Measurements from ENCODE around the gene CIT.

Gene CIT

GRCh38 chr12:119742700-119743099 lies 134.4 kb downstream of the CIT start:
- H3K27me3 ChIP-seq: no peaks in the 10 kb centered on the region
- H3K4me1 ChIP-seq: no peaks in the 10 kb centered on the region
- H3K36me3 ChIP-seq: no peaks in the 10 kb centered on the region
- intact Hi-C loops (cut with DNase I; ENCODE audit: low total_unique reads): no loop called here
- H3K9me3 ChIP-seq: peaks cover 0 to 15% (median 0%) of the 10 kb centered on the region in 3 donors
- no peak for DNase-seq
- TF ChIP-seq CTCF (IDR thresholded peaks at IDR 0.05): no peak
- no peak overlapping the region for H3K4me3 ChIP-seq
- H3K27ac ChIP-seq: no peak overlapping the region

GRCh38 chr12:119740830-119741229 lies 136.3 kb downstream of the CIT start:
- no peaks in the 10 kb centered on the region for H3K4me1 ChIP-seq
- H3K27me3 ChIP-seq: no peaks in the 10 kb centered on the region
- no peak overlapping the region for H3K4me3 ChIP-seq
- no peaks in the 10 kb centered on the region for H3K36me3 ChIP-seq
- no peak for TF ChIP-seq CTCF (IDR thresholded peaks at IDR 0.05)
- H3K9me3 ChIP-seq: peaks cover 0 to 15% (median 0%) of the 10 kb centered on the region in 3 donors
- intact Hi-C loops (cut with DNase I; ENCODE audit: low total_unique reads): no loop called here
- H3K27ac ChIP-seq: no peak overlapping the region
- DNase-seq: no peak

- no peaks in the 10 kb centered on the region for H3K27me3 ChIP-seq
- no peak for TF ChIP-seq CTCF (IDR thresholded peaks at IDR 0.05)
- no peaks in the 10 kb centered on the region for H3K9me3 ChIP-seq
- no peaks in the 10 kb centered on the region for H3K36me3 ChIP-seq
- no peak for DNase-seq
- H3K4me1 ChIP-seq: no peaks in the 10 kb centered on the region
- H3K4me3 ChIP-seq: no peak overlapping the region
- no peak overlapping the region for H3K27ac ChIP-seq
- intact Hi-C loops (cut with DNase I; ENCODE audit: low total_unique reads): no loop called here
Observed at GRCh38 chr12:119735079-119735478, 142.0 kb downstream of the CIT start.

- H3K27ac ChIP-seq: no peak overlapping the region
- no peaks in the 10 kb centered on the region for H3K9me3 ChIP-seq
- no peak for DNase-seq
- no peaks in the 10 kb centered on the region for H3K27me3 ChIP-seq
- H3K4me3 ChIP-seq: no peak overlapping the region
- H3K36me3 ChIP-seq: no peaks in the 10 kb centered on the region
- intact Hi-C loops (cut with DNase I; ENCODE audit: low total_unique reads): no loop called here
- TF ChIP-seq CTCF (IDR thresholded peaks at IDR 0.05): no peak
- H3K4me1 ChIP-seq: no peaks in the 10 kb centered on the region
Observed at GRCh38 chr12:119730381-119730780, 146.7 kb downstream of the CIT start.

- no peaks in the 10 kb centered on the region for H3K36me3 ChIP-seq
- DNase-seq: no peak
- H3K27me3 ChIP-seq: no peaks in the 10 kb centered on the region
- no peaks in the 10 kb centered on the region for H3K4me1 ChIP-seq
- TF ChIP-seq CTCF (IDR thresholded peaks at IDR 0.05): no peak
- no peak overlapping the region for H3K4me3 ChIP-seq
- no peak overlapping the region for H3K27ac ChIP-seq
- no peaks in the 10 kb centered on the region for H3K9me3 ChIP-seq
- intact Hi-C loops (cut with DNase I; ENCODE audit: low total_unique reads): no loop called here
Observed at GRCh38 chr12:119729871-119730270, 147.2 kb downstream of the CIT start.

GRCh38 chr12:119728444-119728745 lies 148.7 kb downstream of the CIT start:
- no peaks in the 10 kb centered on the region for H3K4me1 ChIP-seq
- H3K4me3 ChIP-seq: no peak overlapping the region
- no peaks in the 10 kb centered on the region for H3K36me3 ChIP-seq
- no peak for TF ChIP-seq CTCF (IDR thresholded peaks at IDR 0.05)
- no peaks in the 10 kb centered on the region for H3K9me3 ChIP-seq
- no peaks in the 10 kb centered on the region for H3K27me3 ChIP-seq
- no peak overlapping the region for H3K27ac ChIP-seq
- intact Hi-C loops (cut with DNase I; ENCODE audit: low total_unique reads): no loop called here
- DNase-seq: no peak
